HG03060 (cell line): ENCODE measurements around the gene ERMAP.
"Not testable (repeated sequence)": the region's sequence is repeated elsewhere in the genome, so short reads cannot be mapped to it uniquely, and the experiment has no call there.

Experiments
- ATAC-seq: cut with Tn5 transposase; IDR thresholded peaks from one replicate; pipeline ENCODE4 v1.9.1; 2021; ENCODE audit warnings: low read depth, moderate number of reproducible peaks; ENCODE audit not compliant: unreplicated experiment

ERMAP gene

DNA sequence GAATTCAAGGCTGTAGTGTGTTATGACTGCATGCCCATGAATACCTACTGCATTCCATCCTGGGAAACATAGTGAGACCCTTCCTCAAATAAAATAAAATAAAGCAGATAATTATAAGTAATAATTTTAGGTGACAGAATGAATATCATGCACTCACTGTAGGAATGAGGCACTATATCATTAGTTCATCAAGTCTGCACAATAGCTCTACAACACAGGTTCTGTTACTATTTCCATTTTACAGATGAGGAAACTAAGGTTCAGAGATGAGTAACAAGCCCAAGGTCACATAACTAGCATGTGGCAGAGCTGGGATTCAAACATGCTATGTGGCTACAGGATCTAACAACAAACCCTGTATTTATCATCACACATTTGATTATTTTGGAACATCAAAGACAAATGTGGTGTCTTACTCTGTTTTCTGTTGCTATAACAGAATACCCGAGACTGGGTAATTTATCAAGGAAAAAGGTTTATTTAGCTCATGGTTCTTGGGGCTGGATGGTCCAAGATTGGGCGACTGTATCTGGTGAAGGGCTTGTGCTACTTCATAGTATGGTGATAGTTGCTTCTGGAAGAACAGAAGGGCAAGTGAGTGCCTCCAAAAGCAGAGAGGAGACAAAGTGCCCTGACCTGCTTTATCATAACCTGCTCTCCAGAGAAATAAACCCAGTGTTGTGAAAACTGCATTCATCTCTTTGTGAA lies 24.7 kb downstream of the ERMAP start:
- no peak for ATAC-seq

DNA sequence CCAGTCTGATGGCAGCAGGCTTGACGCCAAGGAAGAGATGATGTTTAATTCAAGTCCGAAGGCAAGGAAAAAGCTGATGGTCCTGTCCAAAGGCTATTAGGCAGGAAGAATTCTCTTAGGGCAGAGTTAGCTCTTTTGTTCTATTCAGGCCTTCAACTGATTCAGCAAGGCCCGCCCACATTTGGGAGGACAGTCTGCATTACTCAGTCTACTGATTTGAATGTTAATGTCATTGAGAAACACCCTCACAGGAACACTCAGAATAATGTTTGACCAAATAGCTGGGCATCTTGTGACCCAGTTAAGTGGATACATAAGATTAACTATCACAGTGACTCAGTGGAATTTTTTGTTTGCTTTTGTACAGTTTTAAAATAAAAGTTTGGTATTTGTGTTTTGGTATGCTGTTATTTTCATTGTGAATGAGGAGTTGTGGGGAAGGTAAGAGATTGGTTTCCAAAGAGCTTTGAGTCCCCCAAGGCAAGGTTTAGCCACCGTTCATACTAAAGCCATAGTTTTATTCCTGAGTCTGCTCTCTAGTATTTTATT lies 27.7 kb downstream of the ERMAP start:
- ATAC-seq = no peak

DNA sequence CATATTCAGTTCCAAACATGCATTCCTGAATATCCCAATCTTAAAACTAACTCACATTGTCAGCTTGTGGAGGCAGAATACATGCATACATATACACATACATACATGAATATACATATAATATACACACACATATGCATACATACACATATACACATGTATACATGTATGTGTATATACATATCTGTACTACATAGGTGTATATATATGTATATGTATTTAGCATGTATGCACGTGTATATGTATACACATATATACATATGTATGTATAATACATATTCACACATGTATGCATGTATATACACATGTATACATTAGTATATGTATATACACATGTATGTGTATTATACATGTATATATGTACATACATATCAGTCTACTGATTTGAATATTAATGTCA lies 28.3 kb downstream of the ERMAP start:
- no peak for ATAC-seq

DNA sequence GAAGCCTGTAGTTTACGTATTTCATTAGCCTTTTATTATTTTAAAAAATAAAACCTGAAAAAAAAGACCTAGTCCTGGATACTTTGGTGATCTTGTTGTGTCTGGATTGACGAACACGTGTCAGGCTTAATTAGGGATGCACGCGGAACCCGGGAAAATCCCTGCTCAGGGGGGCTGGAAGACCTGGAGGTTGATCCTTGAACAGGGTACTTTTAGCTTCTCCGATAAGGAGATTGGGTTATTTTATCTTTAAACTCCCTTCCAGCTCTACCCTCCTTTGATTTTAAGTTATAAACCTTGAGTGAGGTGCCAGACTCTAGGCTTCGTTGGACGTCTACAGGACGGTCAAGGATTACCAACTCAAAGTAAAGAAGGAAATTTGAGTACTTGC lies 28.9 kb downstream of the ERMAP start:
- no peak for ATAC-seq

DNA sequence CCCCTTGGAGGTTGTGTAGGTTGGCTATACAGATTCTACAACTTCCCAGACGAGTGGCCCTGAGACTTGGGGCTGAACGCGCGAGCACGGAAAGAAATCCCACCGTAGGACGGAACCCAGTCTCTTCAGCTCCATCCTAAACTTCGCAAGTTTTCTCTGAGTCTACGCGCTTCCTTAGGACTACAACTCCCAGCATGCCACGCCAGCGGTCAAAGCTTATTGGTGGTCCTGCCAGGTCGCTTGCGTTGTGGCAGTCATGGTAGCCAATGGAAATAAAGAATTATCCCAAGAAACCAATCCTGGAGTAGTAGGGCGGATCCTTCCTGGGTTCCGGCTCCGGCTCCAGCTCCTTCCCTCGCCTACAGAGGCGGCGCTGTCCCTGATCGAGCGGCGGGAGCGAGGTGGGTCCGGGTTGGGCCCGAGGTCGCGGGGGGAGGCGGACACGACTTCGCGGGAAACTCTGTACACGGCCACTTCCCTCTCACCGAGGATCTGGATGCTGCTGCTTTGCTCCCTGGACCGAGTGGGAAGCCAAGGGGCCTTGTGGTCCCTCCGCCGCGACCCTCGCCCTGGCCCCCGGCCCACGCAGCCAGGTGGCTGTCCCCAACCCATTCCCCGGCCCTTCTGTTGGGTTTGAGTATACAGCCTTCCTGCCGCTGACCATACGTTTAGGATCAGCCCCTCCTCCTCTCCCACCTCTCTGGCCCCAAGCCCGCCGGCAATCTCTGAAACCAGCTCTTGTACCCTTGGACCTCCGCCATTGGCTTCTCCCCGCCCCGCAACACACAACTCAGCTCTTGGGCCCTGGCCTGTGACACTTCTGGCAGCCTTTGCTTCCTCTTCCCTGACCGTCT lies 29.6 kb downstream of the ERMAP start, which contains the start of gene ZNF691:
TSS of gene ZNF691 (plus strand) at position 357 of the 854 bp plus-strand sequence. CDS start 3,046 bp downstream, outside the sequence.
- ATAC-seq = peak; percentile 80

DNA sequence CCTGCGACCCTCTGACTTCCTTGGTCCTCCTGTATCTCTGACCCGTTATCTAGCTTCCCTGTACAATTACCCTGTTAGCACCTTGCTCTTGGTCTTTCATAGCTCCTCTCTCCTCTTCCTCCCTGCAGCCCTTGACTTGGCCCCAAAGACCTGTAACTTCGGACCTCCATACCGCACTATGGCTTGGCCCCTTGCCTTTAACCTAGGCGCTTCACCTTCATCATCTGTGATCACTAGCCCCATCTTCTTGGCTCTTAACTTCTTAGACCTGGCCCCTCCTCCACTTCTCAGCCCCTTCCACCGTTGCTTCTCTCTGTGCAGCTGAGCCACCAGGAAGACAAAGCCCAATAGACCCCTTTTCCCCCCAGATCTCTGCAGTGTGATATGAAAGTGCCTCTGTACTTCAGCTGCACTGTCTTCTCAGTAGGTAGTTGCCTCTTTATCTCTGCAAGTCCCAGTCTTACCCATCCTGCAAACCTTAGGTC lies 30.2 kb downstream of the ERMAP start:
- no peak for ATAC-seq

DNA sequence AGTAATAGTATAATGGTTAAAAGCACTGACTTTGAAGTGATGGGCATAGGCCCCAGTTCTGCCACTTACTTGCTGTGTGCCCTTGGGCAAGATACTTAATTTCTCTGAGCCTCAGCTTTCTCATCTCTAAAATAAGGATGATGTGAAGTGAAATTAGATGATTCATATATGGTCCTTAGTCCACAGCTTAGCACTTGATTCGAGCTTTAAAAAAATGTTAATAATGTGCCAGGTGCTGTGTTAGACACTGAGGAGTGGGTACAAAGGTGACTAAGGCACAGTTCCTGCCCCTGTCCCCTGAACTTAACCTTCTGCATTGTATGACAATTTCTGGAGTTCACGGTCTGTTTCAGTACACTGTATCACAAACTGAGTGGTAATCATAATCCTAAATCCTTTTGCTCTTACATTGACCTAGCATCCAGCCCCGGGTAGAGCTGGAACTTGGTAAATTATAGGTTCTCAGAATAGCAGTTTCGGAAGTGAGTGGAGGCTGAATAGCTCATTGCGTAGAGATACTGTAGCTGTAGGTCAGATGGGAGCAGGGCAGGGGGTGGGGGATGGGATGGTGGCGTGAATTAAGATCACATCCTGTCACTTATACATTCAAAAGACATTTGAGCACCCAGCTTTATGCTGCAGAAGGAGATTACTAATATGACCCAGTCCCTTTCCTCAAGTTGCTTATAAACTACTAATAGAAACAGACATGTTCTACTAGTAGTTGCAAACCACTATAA lies 31.0 kb downstream of the ERMAP start:
- ATAC-seq = no peak

DNA sequence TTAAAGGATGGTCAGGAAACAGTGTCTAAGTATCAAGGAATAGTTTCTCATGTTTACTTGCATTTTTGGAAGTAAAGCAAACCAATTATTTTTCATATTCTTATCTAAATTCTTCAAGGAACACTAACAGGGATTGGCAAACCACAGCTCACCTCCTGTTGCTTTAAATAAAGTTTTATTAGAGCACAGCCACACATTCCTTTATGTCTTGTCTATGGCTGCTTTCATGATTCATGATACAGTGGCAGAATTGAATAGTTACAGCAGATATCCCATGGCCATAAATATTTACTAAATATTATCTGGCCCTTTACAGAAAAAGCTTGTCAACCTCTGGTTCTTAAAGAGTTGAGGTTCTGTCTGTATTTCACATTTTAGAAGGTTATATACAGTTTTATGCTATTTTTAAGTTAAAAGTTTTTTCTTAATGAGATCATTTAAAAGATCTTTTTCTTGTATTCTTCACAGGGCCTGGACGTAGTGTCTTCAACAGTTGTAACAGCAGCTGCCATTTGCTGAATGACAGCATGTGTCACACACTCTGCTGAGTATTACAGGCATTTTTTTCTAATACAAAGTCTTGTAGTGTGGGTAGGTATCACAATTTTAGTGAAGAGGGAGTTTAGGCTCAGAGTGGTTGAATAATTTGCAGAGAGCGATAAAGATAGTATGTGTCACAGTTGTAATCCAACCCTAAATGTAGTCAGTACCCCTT lies 32.1 kb downstream of the ERMAP start:
- ATAC-seq = no peak

DNA sequence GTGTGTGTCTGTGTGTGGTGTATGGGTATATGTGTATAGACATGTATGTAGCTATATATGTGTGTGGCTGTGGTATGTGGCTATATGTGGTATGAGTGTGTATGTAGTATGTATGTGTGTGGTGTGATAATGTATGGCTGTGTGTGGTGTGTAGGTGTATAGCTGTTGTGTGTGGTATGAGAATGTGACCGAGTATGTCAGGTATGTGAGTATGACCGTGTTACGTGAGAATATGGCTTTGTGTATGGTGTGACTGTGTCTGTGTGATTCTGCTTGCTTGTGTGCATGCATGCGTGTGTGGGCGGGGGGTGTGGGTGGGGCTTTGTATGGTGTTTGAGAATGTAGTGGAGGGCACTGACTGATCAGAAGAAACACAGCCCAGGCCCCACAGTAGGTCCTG lies 33.0 kb downstream of the ERMAP start:
- ATAC-seq = no peak

DNA sequence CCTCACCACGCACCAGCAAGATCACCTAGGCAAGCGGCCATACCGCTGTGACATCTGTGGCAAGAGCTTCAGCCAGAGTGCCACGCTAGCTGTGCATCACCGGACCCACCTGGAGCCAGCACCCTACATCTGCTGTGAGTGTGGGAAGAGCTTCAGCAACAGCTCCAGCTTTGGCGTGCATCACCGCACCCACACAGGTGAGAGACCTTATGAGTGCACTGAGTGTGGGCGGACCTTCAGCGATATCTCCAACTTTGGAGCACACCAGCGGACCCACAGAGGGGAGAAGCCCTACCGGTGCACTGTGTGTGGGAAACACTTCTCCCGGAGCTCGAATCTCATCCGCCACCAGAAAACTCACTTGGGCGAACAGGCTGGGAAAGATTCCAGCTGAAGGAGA lies 34.5 kb downstream of the ERMAP start:
- ATAC-seq = no peak

DNA sequence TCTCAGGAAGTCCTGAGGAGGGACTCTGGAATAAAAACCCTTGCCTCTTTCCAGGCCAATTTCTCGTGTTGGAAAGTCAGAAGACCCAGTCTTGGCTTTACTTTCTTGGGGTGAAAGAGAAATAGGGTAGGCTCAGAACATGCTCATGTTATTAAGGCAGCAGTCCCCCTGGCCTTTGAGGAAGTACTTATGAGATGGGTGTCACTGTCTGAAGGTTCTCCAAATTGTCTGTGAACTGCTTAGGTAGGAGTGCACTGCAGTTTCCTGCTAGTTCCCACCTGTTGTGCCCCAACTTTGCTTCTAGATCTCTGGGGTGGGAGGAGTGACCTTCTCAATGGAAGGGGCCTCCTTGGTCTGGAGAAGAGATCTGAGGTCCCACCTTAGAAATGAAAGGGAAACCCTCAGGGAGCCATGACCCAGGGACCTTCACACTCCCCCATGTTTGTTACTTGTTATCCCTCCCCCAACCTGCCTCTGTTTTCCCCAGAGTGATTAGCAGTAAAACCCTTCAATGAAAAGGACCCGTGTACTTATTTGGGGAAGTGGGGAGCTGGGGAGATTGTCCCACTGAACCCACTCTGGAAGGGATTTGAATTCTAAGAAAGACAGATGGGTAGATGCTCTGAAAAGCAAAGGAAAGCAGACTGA lies 35.2 kb downstream of the ERMAP start:
- ATAC-seq = no peak

DNA sequence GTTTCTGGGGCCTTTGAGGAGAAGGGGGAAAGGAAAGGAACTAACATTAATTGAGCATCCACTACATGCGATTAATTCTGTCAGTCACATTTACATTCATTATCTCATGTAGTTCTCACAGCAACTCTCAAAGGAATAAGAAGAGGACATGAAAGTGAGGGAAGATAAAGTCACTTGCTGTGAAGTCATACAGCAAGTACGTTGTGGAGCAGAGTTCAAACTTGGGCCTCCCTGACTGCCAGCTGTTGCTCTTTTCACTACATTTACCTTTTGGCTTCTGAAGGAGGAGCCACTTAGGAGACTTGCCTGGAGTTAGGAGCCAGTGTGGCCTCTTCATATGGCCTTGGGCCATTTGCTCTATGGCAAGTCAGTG lies 35.7 kb downstream of the ERMAP start:
- no peak for ATAC-seq

DNA sequence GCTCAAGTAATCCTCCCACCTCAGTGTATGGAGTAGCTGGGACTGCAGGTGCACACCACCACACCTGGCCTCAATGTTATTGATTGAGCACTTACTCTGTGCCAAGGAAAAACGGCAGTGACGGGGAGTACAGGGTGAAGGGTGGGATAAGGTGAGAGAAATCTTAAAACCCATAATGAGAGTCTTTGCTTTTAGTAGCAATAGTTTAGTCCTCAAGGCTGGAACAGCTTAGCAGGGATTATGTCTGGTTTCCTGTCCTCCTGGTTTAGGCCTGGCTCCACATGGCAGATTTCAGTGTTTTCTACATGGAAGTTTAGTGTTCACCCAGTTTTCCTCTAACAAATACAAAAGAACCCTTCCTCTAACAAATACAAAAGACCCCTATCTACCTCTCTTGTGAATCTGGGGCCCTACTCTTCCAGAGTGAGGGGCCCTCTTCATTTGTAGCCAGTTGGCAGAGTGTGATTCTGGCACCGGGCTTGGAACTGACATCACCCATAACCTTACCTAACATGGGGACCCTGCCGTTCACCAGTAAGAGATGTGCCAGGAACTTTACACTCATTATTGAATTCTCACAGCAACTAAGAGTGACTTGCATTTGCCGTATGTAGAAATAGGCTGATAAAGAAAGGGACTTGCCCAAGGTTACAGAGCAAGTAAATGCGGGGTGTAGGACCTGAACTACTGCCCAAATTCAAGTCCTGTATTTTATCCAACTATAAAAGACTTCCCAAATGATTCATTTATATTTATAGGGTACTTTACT lies 36.4 kb downstream of the ERMAP start:
- no peak for ATAC-seq

DNA sequence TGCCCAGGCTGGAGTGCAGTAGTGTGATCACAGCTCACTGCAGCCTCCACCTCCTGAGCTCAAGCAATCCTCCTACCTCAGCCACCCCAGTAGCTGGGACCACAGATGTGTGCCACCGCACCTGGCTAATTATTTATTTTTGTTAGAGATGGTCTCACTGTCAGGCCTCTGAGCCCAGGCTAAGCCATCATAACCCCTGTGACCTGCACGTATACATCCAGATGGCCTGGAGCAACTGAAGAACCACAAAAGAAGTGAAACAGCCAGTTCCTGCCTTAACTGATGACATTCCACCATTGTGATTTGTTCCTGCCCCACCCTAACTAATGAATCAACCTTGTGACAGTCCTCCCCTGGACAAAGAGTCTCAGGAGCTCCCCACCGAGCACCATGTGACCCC lies 39.6 kb downstream of the ERMAP start:
- ATAC-seq = not testable (repeated sequence)

DNA sequence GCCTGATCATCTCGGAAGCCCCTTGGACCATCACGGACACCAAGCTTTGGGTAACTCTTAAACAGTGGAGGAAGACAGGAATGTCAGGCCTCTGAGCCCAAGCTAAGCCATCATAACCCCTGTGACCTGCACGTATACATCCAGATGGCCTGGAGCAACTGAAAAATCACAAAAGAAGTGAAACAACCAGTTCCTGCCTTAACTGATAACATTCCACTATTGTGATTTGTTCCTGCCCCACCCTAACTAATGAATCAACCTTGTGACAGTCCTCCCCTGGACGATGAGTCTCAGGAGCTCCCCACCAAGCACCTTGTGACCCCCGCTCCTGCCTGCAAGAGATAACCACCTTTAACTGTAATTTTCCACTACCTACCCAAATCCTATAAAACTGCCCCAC lies 42.4 kb downstream of the ERMAP start:
- not testable (repeated sequence) for ATAC-seq

DNA sequence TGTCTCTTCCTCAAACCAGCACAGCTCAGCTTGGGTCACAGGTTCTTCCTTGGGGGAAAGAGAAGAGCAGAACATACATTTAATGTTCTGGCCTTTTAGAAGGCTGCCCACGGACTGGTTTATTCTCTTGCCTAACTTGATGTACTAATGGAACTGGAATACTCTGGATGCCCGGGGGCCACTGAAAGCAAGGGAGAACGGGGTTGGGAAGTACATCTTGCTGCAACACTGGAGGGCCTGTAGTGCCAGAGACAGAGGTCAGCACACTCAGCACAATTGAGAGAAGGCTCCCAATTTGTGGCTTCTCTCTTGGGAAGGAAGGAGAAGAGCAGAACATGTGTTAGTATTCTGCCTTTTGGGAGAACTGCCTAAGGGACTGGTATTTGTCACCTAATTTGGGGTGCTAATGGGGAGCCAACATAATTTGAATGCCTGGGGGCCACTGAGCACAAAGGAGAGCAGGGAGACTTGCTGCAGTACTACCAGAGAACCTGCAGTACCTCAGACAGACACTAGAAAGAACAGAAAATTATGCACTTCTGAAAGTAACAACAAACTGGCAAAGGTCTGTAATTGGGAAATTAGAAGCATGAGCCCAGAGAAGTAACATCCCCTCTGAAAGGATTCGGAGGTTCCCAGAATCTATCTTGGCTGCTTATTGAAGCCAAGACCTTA lies 43.6 kb downstream of the ERMAP start:
- no peak for ATAC-seq

DNA sequence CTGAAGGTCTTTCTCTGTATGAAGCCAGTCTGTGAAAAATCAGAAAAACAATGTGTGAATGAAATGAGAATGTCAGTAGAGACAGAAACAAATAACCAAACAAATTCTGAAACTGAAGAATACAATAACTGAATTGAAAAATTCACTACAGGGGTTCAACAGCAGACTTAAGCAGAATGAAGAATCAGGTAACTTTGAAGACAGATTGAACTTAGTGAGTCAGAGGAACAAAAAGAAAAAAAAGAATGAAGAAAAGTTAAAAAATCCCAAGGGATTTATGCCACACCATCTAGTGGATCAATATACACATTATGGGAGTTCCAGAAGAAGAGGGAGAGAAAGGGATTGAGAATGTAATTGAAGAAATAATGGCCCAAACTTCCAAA lies 44.1 kb downstream of the ERMAP start:
- no peak for ATAC-seq

DNA sequence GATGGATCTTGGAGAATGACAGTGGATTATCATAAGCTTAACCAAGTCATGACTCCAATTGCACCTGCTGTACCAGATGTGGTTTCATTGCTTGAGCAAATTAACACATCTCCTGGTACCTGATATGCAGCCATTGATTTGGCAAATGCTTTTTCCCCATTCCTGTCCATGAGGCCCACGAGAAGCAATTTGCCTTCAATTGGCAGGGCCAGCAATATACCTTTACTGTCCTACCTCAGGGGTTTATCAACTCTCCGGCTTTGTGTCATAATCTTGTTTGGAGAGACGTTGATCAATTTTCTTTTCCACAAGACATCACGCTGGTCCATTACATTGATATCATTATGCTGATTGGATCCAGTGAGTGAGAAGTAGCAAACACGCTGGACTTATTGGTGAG lies 49.6 kb downstream of the ERMAP start:
- ATAC-seq = no peak
